H9 (cell line): ENCODE results near the gene KDM4C. TPM values are rescaled to one million over a fixed set of nuclear protein-coding genes. Genes with fewer than 3 reads are reported as not detected.

Experiments used
- DNase-seq: peaks from one replicate; pipeline ENCODE4 v3.0.0-alpha.2; 2017
- H2AFZ ChIP-seq: one replicate; pipeline ENCODE4 v1.6.1; 2013; ENCODE audit warnings: mild to moderate bottlenecking, low read length, control low read depth, moderate library complexity
- H2AK5ac ChIP-seq: 2 replicates; pipeline ENCODE4 v1.6.1; 2013; ENCODE audit warnings: low read length, control low read depth, mixed read lengths; ENCODE audit not compliant: insufficient read length
- H2BK120ac ChIP-seq: one replicate; pipeline ENCODE4 v1.6.1; 2013; ENCODE audit warnings: low read depth, mild to moderate bottlenecking, low read length, control low read depth, inconsistent platforms; ENCODE audit not compliant: poor library complexity, severe bottlenecking
- H2BK12ac ChIP-seq: 2 replicates; pipeline ENCODE4 v1.6.1; 2013; ENCODE audit warnings: low read length, control low read depth, mixed read lengths, low read depth; ENCODE audit not compliant: insufficient read length
- H2BK15ac ChIP-seq: 2 replicates; pipeline ENCODE4 v1.6.1; 2013; ENCODE audit warnings: low read depth, low read length, control low read depth
- H2BK20ac ChIP-seq: one replicate; pipeline ENCODE4 v1.6.1; 2013; ENCODE audit warnings: low read depth, mild to moderate bottlenecking, low read length, control low read depth, inconsistent platforms; ENCODE audit not compliant: poor library complexity, severe bottlenecking
- H2BK5ac ChIP-seq: 2 replicates; pipeline ENCODE4 v1.6.1; 2013; ENCODE audit warnings: low read length, control low read depth, mixed read lengths; ENCODE audit not compliant: insufficient read length
- H3K14ac ChIP-seq: 2 replicates; pipeline ENCODE4 v1.6.1; 2013; ENCODE audit warnings: low read length, control low read depth; ENCODE audit not compliant: insufficient read depth
- H3K18ac ChIP-seq: 2 replicates; pipeline ENCODE4 v1.6.1; 2013; ENCODE audit warnings: low read depth, mild to moderate bottlenecking, mixed read lengths, low read length, control low read depth; ENCODE audit not compliant: insufficient read length
- H3K23ac ChIP-seq: 2 replicates; pipeline ENCODE4 v1.6.1; 2013; ENCODE audit warnings: low read length, control low read depth, mixed read lengths, low read depth; ENCODE audit not compliant: insufficient read length
- H3K23me2 ChIP-seq: 2 replicates; pipeline ENCODE4 v1.6.1; 2013; ENCODE audit warnings: low read depth, mild to moderate bottlenecking, mixed read lengths, low read length, control low read depth; ENCODE audit not compliant: insufficient read length, poor library complexity, severe bottlenecking
- H3K27ac ChIP-seq: 2 replicates; pipeline ENCODE4 v1.5.1; 2013; ENCODE audit warnings: low read length, control low read depth, mixed read lengths, low read depth; ENCODE audit not compliant: insufficient read length
- H3K27me3 ChIP-seq: 2 replicates; pipeline ENCODE4 v1.6.1; 2013; ENCODE audit warnings: low read length, control low read depth, inconsistent platforms; ENCODE audit not compliant: insufficient read depth
- H3K4ac ChIP-seq: 2 replicates; pipeline ENCODE4 v1.6.1; 2013; ENCODE audit warnings: low read depth, mild to moderate bottlenecking, control low read depth, inconsistent platforms, low read length, moderate library complexity
- H3K4me1 ChIP-seq: 2 replicates; pipeline ENCODE4 v1.6.1; 2013; ENCODE audit warnings: low read length, control low read depth, inconsistent platforms; ENCODE audit not compliant: insufficient read depth
- H3K4me2 ChIP-seq: 2 replicates; pipeline ENCODE4 v1.6.1; 2013; ENCODE audit warnings: low read length, control low read depth, mixed read lengths; ENCODE audit not compliant: insufficient read length, insufficient read depth
- H3K56ac ChIP-seq: 2 replicates; pipeline ENCODE4 v1.6.1; 2013; ENCODE audit warnings: low read depth, mild to moderate bottlenecking, mixed read lengths, low read length, control low read depth; ENCODE audit not compliant: insufficient read length
- H3K79me1 ChIP-seq: 2 replicates; pipeline ENCODE4 v1.6.1; 2013; ENCODE audit warnings: low read depth, mild to moderate bottlenecking, moderate library complexity, low read length, control low read depth, inconsistent platforms; ENCODE audit not compliant: insufficient read depth, poor library complexity, severe bottlenecking
- H3K79me2 ChIP-seq: 2 replicates; pipeline ENCODE4 v1.6.1; 2013; ENCODE audit warnings: low read length, control low read depth, inconsistent platforms; ENCODE audit not compliant: insufficient read depth
- H3K9ac ChIP-seq: 2 replicates; pipeline ENCODE4 v1.6.1; 2013; ENCODE audit warnings: low read length, control low read depth, mixed read lengths; ENCODE audit not compliant: insufficient read length; ENCODE audit errors: extremely low read depth
- H3K9me3 ChIP-seq: one replicate; pipeline ENCODE4 v1.6.1; 2013; ENCODE audit warnings: low read depth, low read length, inconsistent platforms; ENCODE audit not compliant: control insufficient read depth
- H3T11ph ChIP-seq: one replicate; pipeline ENCODE4 v1.6.1; 2013; ENCODE audit warnings: mild to moderate bottlenecking, low read length, control low read depth, inconsistent platforms
- H4K20me1 ChIP-seq: one replicate; pipeline ENCODE4 v1.6.1; 2013; ENCODE audit not compliant: control insufficient read depth, insufficient read length, insufficient read depth
- H4K5ac ChIP-seq: 2 replicates; pipeline ENCODE4 v1.6.1; 2013; ENCODE audit warnings: low read depth, mild to moderate bottlenecking, mixed read lengths, low read length, control low read depth; ENCODE audit not compliant: insufficient read length
- H4K8ac ChIP-seq: replicated peaks from 2 replicates; pipeline ENCODE4 v1.6.1; 2013; ENCODE audit warnings: low read length, control low read depth, mixed read lengths, low read depth; ENCODE audit not compliant: insufficient read length
- H4K91ac ChIP-seq: 2 replicates; pipeline ENCODE4 v1.6.1; 2013; ENCODE audit warnings: low read depth, mild to moderate bottlenecking, moderate library complexity, mixed read lengths, low read length, control low read depth; ENCODE audit not compliant: insufficient read length
- H3K27ac Mint-ChIP-seq, 3 experiments: 2 replicates in 2 of 3; 3 replicates in 1 of 3; pipeline ENCODE4 v1.8.0; 2020 to 2021; ENCODE audit warnings: mixed read lengths in 3 of 3, mild to moderate bottlenecking in 1 of 3, moderate library complexity in 1 of 3
- H3K27me3 Mint-ChIP-seq: 2 replicates; pipeline ENCODE4 v1.8.0; 2021; ENCODE audit warnings: low read depth, mild to moderate bottlenecking, moderate library complexity, mixed read lengths
- H3K36me3 Mint-ChIP-seq, 3 experiments: 2 replicates in 2 of 3; 3 replicates in 1 of 3; pipeline ENCODE4 v1.8.0; 2020 to 2021; ENCODE audit warnings: low read depth in 3 of 3, mixed read lengths in 3 of 3; ENCODE audit not compliant: insufficient read depth in 1 of 3
- H3K4me1 Mint-ChIP-seq, 2 experiments: 2 replicates each; pipeline ENCODE4 v1.8.0; 2020; ENCODE audit warnings: mixed read lengths in 2 of 2
- H3K4me3 Mint-ChIP-seq, 2 experiments: 2 replicates in 1 of 2; 3 replicates in 1 of 2; pipeline ENCODE4 v1.8.0; 2020 to 2021; ENCODE audit warnings: mild to moderate bottlenecking in 2 of 2, mixed read lengths in 2 of 2, moderate library complexity in 1 of 2
- H3K9me3 Mint-ChIP-seq, 2 experiments: 2 replicates in 1 of 2; 3 replicates in 1 of 2; pipeline ENCODE4 v1.8.0; 2020; ENCODE audit warnings: mild to moderate bottlenecking in 2 of 2, mixed read lengths in 2 of 2, moderate library complexity in 1 of 2
- WGBS: extraction: QIAGEN DNeasy Blood & Tissue Kit; methylation state at CpG from one replicate; pipeline ENCODE4 v1.1.7; 2013; ENCODE audit warnings: missing lambda C conversion rate, low lambda C conversion rate, mixed read lengths; ENCODE audit not compliant: insufficient read length; ENCODE audit errors: extremely low coverage; 5-methylcytosine and 5-hydroxymethylcytosine counted together
- total RNA-seq: library from RNA; stranded (reverse); gene quantifications from 2 replicates; pipeline ENCODE4 v1.2.1, GENCODE V29; 2021
- TF ChIP-seq, protein P1 (sequence below): fragments of 200-600 bp; sonication (generic); conservative IDR thresholded peaks from 3 replicates; pipeline ENCODE4 v1.8.0; 2021; ENCODE audit warnings: antibody characterized with exemption, mild to moderate bottlenecking

The KDM4C gene
- total RNA-seq, 1 experiment from 2014 or later = 24.0 TPM

DNA sequence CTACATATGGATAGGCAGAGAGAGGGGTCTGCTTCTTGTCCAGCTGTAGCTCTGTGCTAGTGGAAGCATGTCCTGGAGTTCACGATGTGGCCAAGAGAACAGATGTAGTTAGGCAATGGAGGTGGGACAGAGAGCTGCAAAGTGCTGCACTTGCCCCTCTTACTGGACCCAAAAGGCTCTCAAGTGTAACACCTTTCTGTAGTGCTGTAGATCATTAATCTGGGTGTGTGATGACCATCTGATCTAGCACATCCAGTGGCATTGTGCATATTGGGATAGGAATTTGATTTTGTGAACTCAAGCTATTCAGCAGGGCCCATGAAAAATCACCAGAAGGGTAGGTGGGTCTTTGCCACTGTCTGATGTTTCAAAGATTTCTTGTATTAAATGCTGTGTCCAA lies 151.4 kb downstream of the KDM4C start:
- Histone ChIP-seq H3K9ac (no peak overlapping the region), H3K14ac (no peak overlapping the region), H3K27ac (no peak overlapping the region), H2BK15ac (no peak overlapping the region), H2BK20ac (no peak overlapping the region), H3K27me3 (no peaks in the 10 kb centered on the region), H3K4me2 (no peak overlapping the region), H4K8ac (no peak overlapping the region), H3K4me1 (peaks cover 3% of the 10 kb centered on the region; the same call in 1 of the 2 replicates), H3K23ac (no peak overlapping the region), H3K79me1 (no peaks in the 10 kb centered on the region), H4K20me1 (no peaks in the 10 kb centered on the region), H4K91ac (no peak overlapping the region), H2BK5ac (no peak overlapping the region), H3K56ac (no peak overlapping the region), H2BK12ac (no peak overlapping the region), H3K79me2 (no peaks in the 10 kb centered on the region), H3T11ph (no peak overlapping the region), H3K18ac (no peak overlapping the region), H2BK120ac (no peak overlapping the region), H4K5ac (no peak overlapping the region), H3K4ac (no peak overlapping the region), H2AFZ (no peak overlapping the region), H3K23me2 (no peaks in the 10 kb centered on the region), H3K9me3 (no peaks in the 10 kb centered on the region), H2AK5ac (no peak overlapping the region)
- Mint-ChIP-seq H3K4me3 (no peak overlapping the region), H3K4me1 (peaks cover 13 to 20% of the 10 kb centered on the region in 2 experiments), H3K27me3 (no peaks in the 10 kb centered on the region), H3K9me3 (no peaks in the 10 kb centered on the region), H3K27ac (peak overlapping the region in 1 of 3 experiments; percentile 65; a peak in 1 of 7 replicates), H3K36me3 (no peaks in the 10 kb centered on the region)
- no peak for DNase-seq
- WGBS = no CpG with 5 or more reads among the region's 1 CpG
- TF ChIP-seq, protein P1, sequence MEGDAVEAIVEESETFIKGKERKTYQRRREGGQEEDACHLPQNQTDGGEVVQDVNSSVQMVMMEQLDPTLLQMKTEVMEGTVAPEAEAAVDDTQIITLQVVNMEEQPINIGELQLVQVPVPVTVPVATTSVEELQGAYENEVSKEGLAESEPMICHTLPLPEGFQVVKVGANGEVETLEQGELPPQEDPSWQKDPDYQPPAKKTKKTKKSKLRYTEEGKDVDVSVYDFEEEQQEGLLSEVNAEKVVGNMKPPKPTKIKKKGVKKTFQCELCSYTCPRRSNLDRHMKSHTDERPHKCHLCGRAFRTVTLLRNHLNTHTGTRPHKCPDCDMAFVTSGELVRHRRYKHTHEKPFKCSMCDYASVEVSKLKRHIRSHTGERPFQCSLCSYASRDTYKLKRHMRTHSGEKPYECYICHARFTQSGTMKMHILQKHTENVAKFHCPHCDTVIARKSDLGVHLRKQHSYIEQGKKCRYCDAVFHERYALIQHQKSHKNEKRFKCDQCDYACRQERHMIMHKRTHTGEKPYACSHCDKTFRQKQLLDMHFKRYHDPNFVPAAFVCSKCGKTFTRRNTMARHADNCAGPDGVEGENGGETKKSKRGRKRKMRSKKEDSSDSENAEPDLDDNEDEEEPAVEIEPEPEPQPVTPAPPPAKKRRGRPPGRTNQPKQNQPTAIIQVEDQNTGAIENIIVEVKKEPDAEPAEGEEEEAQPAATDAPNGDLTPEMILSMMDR = no peak
